Measurements from ENCODE around the gene SLC2A1.

The SLC2A1 gene

DNA sequence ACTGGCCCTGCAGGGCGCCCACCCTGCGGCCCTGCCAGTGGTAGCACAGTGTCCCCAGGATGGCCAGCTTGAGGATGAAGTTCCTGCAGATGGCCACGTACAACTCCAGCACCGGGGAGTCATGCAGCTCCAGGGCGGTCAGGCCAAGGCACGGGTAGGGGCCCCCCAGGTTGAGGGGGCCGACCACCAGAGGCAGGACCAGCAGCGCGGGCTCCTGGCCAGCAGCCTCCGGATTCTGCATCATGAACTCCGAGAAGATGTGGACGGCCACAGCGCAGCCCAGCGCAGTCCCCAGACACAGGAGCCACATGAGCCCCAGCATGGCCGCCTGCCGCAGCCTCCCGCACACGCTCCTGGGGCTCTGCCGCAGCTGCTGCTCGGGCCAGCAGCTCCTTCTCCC is 71.3 kb downstream of the SLC2A1 start:
- no peak for DNase-seq

DNA sequence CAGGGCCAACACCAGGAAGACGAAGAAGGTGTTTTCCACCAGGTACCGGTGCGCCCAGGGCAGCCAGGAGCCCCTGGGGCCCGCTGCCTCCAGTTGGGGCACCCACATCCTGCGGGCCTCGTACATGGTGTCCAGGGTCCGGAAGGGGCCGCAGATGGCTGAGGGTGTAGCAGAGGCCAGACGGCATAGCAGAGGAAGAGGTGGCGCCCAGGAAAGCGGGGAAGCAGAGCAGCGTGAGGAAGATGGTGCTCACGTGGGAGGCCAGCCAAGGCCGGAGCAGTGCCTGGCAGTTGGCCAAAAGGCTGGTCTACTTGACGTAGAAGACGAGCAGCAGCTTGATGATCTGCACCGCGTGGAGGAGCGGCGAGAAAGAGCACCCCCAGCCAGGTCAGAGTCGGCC is 71.9 kb downstream of the SLC2A1 start:
- DNase-seq: no peak

DNA sequence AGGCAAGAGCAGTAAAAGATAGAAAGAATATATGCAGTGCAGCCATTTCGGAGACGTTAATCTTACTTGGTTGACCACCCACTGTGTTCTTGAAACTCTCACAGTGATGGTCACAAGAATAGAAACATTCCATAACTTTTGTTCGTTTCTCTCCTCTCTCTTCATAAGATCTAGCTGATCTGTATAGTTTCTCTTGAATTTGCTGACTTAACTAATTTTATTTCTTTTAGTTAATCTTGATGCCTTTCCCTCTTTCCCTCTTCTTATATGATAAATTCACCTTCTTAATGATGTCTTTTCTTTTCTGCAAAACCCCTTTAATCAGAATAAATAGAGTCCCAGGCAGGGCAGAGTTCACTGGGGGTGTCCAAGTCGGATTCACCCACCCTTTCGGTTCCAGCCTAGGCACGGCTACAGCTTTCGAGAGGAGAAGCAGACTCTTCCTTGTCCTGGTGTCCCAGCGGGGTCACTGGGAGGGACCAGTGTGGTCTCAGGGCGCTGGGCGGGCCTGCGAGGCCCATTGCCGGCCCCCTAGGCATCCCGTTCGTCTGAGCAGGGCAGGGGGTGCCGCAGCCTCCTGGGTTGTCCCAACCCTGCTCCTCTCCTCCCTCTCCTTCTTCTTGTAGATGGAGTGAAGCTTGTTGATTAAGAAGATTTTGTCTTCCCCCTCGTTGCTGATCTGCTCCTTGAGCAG is 72.5 kb downstream of the SLC2A1 start:
- DNase-seq: no peak

DNA sequence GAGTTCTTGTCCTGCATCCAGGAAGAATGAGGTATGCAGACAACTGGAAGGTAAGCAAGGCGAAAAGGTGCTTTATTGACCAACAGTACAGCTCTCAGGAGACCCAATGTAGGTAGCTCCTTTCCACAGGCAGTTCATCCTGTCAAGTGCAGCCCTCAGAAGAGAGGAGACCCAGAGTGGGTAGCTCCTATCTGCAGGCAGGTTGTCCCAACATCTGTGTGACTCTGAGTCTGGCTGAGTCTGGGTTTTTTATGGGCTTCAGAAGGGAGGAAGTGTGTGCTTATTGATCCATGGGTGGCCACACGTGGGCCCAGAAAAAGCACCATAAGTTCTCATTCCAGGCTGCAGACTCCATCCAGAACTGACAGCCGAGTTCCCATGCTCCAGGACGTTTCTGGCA is 78.3 kb downstream of the SLC2A1 start:
- no peak for DNase-seq

DNA sequence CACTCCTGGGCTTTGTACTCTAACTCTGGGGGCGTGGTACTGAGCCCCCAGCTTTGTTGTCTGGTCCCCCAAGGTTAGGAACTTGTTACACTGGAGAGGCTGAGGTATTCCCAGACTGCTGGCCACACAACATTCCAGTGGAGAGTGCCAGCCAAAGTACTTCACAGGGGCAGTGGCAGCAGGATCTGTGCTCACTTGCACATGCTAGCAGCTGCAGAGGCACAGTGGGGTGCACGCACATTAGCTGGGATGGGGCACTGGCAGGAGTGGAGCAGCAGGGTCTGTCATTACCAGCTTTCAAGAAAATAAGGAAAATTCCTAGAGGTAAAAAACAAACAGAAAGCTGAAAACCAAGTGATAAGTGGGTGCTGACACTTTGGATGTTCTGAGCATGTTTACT is 81.3 kb downstream of the SLC2A1 start:
- DNase-seq: no peak

DNA sequence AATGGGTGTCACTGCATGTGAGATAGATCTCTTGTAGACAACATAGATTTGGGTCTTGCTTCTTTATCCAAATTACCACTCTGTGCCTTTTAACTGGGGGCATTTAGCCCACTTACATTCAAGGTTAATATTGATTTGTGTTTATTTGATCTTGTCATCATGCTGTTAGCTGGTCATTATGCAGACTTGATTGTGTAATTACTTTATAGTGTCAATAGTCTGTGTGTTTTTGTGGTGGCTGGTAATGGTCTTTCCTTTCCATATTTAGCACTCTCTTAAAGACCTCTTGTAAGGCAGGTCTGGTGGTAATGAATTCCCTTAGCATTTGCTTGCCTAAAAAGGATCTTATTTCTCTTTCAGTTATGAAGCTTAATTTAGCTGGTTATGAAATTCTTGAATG is 82.7 kb downstream of the SLC2A1 start:
- DNase-seq: no peak

Measured in stimulated activated CD4-positive, alpha-beta T cell treated with anti-CD3 and anti-CD28 coated beads, Interleukin-4, amount 100 ng/mL, for 4 hours (primary cell).